GM19467 (cell line): ENCODE results near the gene NCAM1.

ENCODE experiments used
- ATAC-seq: cut with Tn5 transposase; IDR thresholded peaks from one replicate; pipeline ENCODE4 v1.9.1; 2021; ENCODE audit warnings: mild to moderate bottlenecking, moderate library complexity; ENCODE audit not compliant: unreplicated experiment

Gene NCAM1

GRCh38 chr11:112968941-112969713, 7.9 kb downstream of the NCAM1 start:
- no peak for ATAC-seq

GRCh38 chr11:112971195-112971594, 10.0 kb downstream of the NCAM1 start:
- ATAC-seq: no peak

GRCh38 chr11:112971827-112972226, 10.6 kb downstream of the NCAM1 start:
- no peak for ATAC-seq

- no peak for ATAC-seq
Observed at GRCh38 chr11:112972399-112973145, 11.4 kb downstream of the NCAM1 start.

- no peak for ATAC-seq
Observed at GRCh38 chr11:112975051-112975450, 13.8 kb downstream of the NCAM1 start.

GRCh38 chr11:112975493-112975892, 14.3 kb downstream of the NCAM1 start:
- no peak for ATAC-seq

GRCh38 chr11:112977755-112978154, 16.5 kb downstream of the NCAM1 start:
- ATAC-seq: no peak

- no peak for ATAC-seq
Observed at GRCh38 chr11:112983887-112984286, 22.7 kb downstream of the NCAM1 start.

GRCh38 chr11:112989198-112989597, 28.0 kb downstream of the NCAM1 start:
- no peak for ATAC-seq

GRCh38 chr11:112993808-112994207, 32.6 kb downstream of the NCAM1 start:
- no peak for ATAC-seq

- ATAC-seq: no peak
Observed at GRCh38 chr11:112995423-112996090, 34.3 kb downstream of the NCAM1 start.

- ATAC-seq: no peak
Observed at GRCh38 chr11:112996994-112997393, 35.8 kb downstream of the NCAM1 start.

- no peak for ATAC-seq
Observed at GRCh38 chr11:112997857-112998466, 36.7 kb downstream of the NCAM1 start.

- ATAC-seq: no peak
Observed at GRCh38 chr11:112999520-112999919, 38.3 kb downstream of the NCAM1 start.

- no peak for ATAC-seq
Observed at GRCh38 chr11:113001709-113002108, 40.5 kb downstream of the NCAM1 start.

GRCh38 chr11:113006896-113007445, 45.8 kb downstream of the NCAM1 start:
- ATAC-seq: no peak

- ATAC-seq: no peak
Observed at GRCh38 chr11:113014262-113015097, 53.3 kb downstream of the NCAM1 start.

GRCh38 chr11:113015098-113015455, 53.9 kb downstream of the NCAM1 start:
- ATAC-seq: no peak

GRCh38 chr11:113016905-113017304, 55.7 kb downstream of the NCAM1 start:
- ATAC-seq: no peak

- ATAC-seq: no peak
Observed at GRCh38 chr11:113018913-113019312, 57.7 kb downstream of the NCAM1 start.
